ELR (cell line): ENCODE measurements around the gene ALOX5AP.
A peak's percentile ranks its signal among the peaks of the same experiment; 100 is the strongest.
"Not testable (repeated sequence)": the region's sequence is repeated elsewhere in the genome, so short reads cannot be mapped to it uniquely, and the experiment has no call there.

Source experiments
- DNase-seq: peaks from one replicate; pipeline ENCODE4 v3.0.0-alpha.2; 2015; ENCODE audit warnings: low read depth

The ALOX5AP gene

DNA sequence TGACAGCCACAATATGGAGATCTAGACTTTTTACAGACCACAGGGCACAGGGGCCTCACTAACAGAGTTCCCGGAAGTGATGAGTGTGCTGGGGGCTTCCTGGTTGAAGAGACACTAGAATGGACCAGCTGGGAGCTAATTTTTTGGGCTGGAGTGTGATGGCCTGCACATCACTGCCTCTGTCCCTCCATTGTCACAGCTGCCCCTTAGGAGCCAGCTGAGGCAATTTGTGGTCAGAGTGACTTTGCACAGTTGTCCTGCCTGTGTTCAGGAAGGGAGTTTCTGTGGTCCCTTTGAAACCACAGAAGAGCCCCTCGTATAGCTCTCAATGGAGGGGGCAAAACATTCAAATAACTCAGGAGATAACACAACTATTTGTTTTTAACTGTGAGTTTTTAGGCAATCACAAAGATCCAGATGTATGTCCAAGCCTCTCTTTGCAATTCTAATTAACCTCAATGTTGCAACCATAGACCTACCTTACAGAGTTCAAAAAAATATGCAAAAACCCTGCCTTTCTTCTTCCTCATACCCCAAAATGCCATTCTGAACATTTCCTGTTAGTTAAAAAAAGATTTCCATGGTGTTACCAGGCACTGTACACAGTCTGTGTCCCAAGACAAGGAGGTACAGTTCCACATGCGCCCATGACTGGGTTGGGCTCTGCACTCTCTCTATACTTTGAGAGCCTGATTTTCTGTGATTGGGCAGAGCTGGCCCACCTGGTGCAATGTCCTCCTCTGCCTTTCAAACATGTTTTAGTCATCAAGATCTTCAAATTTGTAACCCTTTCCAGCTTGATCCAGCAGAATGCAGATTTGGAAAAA lies 2.4 kb downstream of the ALOX5AP start:
- no peak for DNase-seq

DNA sequence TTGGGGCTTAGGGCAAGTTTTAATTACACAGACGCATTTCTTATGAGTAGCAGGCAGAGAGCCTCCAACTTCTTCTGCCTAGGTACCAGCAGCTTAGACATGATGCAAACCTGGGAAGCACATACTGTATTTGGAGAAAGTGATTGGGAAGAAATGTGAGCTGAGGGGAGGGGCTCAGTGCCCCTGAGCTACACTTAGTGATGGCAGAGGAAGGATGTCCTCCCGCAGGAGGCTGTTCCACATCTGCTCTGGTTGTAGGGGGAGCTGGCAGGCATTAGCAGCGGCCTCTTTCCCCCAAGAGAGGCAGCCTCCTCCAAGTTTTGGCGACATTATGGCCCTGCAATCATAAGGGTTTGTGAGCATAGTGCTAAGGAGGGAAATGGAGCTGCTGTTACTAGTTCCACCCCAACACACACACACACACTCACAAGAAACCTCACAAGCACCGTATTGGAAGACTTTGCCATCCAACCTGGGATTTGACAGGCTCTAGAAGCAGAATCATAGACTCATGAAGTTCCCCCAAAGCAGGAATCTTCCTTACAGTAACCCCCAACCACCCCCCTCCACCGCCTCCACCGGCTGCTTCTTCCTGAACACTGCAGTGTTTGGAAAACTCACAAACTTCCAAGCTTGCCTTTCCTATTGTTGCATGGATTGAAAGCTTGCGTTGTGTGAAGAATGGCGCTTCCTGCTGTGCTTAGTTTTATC lies 3.3 kb downstream of the ALOX5AP start:
- DNase-seq: no peak

DNA sequence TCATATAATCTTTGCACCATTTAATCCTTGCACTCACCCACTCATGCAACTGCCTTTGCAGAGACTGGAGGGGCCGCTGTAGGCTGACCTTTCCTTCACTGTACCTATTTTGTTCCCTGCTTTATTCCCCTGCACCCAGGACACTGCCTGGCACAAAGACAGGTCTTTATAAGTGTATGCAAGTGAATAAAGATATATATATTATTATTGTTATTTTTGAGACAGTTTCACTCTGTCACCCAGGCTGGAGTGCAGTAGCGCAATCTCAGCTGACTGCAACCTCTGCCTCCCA lies 3.8 kb downstream of the ALOX5AP start:
- no peak for DNase-seq

DNA sequence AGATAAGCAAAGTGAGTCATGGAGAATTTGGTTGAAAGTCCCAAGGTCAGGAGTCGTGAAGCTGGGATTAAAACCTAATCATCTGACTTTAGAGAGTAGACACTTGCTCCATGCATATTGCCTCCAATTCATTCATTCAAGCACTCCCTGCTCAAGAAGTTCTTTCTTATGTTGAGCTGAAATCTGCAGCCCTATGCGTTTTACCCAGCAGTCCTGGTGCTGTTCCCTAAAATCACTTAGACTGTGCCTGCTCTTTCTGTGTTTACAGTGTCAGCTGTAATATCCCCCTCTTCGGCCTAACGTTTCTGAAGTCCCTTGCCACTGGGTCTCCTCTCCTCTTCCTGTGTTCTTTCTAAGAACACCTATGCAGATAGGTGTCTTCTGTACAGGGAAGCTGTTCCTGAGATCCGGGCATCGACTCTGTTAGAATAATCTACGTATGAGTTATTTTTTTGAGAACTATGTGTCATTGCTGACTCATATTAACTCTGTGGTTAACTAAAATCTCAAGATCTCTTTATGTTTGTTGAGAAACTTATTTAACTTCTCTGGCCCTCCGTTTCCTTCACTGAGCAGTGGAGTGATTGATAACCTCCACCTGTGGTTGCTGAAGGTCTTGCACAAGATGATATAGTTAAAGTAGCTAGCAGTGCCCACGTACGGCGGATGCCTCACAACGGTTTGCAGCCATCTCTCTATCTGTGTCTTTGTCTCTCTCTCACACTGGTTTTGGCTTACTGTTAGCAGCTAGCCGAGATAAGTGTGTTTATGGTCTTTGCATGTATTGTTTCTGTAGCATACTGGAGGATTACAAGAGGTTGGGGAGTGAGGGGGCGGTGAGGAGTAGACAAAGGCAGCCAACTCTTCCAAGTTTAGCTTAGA lies 4.7 kb downstream of the ALOX5AP start:
- peak; percentile 88 for DNase-seq

DNA sequence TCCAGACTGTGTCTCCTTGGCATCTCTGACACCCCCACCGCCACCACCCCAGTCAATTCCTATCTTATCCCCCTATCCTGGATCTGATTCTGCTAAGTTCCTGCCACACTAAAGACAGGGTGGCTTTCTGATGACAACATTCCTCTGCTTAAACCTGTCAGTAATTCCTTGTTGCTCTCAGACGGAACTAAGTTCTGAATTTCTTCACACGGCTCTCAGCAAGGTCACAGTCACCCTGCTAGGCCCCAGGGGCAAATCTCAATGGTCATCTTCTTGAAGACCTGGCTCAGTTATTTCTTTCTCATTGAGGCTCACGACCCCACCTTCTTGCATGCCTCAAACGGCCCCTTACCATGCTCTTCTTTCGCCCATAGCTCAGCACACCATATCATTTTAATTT lies 7.6 kb downstream of the ALOX5AP start:
- DNase-seq: no peak

DNA sequence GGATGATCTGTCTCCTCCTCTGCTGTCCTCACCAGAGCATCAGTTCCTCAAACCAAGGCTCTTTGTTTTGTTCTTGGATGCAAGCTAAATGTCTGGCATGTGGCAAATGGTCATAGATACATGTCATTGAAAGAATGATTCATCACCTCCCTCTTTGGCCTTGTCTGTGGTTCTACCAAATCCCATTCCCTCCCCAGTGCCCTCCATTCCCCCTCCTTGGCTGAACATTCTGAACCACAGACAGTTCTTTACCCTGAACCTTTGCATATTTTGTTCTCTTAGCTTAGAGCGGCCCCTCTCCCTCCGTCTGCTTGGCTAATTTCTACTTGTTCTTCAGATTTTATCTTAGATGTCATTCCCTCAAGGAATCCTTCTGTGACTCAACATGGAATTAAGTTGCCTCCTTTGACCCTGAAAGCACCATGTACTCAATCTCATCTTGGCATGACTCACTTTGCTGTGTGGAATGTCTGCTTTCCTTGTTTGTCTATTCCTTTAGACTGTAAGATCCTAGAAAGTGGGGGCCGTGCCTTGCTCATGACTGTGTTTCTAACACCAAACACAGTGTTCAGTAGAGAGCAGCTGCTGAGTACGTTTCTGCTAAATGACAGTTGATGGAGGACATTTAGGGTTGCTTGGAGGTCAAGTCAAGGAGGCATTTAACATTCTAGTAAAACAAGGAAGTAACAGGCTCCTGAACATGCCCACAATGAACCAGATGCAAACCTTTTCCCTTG lies 8.1 kb downstream of the ALOX5AP start:
- DNase-seq: peak; percentile 99

DNA sequence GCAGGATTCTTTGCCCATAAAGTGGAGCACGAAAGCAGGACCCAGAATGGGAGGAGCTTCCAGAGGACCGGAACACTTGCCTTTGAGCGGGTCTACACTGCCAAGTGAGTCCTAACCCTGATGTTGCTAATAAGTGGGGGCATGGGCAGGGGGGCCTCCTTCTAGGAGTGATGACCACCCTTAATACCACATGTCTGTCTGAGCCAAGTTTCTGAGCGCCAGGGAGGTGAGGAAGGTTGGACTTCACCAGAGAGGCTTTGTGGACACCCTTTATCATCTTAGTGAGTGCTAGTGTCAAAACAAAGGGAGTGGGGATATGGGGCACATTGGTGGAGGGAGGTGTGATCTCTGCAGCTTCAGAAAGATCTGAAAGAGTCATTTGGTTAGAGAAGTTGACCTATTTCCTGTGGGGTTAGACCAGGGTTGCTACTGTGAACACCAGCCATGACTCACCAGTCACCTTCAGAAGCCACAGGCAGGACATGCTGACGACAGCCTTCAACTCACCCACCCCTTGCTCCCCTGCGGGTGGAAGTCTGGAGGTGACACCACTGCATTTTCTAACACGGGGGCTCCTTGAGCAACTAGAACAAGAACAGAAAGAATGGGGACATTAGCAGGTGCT lies 8.8 kb downstream of the ALOX5AP start:
- DNase-seq: peak; percentile 83

DNA sequence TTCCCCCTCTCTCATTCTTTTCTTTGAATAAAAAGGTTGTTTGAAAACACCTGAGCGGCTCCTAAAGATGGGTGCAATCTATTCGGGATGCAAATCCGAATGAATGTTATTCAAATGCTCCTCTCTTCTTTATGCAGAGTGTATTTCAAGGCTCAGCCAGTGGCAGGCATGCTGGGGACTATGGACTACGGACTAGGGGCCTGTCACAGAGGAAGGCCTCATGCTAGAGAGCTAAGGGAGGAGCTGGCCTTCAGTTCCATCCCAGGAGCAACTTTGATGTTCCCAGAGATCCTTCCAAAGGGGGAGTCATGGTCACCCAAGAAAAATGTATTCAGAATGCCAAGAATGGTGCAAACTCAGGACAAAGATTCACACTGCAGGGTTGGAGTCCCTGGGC lies 9.3 kb downstream of the ALOX5AP start:
- no peak for DNase-seq

DNA sequence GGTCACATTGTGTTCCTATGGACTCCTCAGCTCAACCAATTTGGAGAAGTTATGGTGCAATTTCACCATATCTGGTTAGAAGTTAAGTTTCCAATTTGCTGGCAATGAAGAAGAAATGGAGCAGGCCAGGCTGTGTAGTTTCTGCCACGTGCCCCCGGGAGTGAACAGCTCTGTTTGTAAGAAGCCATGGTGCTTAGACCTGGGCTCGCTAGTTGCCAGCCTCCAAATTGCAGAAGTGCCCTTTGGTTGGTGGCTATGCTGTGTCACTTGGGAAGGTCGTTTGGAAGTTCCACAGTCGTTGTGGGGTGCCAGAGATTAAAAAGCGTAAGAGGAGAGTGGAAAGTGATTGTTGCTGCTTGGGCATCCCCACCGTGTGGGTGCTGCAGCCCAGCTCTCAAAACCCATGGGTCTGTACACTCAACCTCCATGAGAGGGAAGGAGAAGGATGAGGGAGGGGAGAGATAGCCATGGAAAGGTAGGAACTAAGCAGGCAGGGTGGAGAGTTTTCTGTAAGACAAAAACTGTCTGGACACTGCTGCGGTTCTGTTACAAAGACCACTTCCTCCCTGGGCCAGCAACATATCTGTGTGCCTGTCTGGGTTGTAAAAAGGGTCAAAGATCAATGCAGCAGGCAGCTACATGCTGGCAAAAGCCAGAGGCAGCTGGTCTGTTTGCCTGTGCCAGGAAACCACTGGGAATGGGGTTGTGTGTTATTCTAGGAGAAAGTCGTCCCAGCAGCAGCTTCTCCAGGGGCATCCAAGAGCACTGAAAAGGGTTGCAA lies 10.8 kb downstream of the ALOX5AP start:
- DNase-seq: no peak

DNA sequence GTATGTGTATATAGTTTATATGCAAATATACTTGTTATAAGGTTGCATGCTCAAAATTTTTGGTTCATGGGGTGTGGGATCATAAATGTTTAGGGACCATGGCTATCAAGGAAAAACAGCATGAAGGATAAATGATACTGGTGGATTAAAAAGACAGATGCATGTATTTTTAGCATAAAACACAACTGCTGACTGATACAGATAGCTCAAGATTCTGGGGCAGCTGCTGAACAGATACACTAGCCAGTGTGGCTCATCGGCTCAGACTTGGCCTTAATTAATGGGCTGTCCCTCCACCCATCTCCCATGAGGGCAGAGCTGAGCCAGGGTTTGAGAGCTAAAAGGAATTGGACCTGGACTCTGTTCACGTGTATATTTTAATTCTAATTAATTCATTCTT lies 11.4 kb downstream of the ALOX5AP start:
- no peak for DNase-seq

DNA sequence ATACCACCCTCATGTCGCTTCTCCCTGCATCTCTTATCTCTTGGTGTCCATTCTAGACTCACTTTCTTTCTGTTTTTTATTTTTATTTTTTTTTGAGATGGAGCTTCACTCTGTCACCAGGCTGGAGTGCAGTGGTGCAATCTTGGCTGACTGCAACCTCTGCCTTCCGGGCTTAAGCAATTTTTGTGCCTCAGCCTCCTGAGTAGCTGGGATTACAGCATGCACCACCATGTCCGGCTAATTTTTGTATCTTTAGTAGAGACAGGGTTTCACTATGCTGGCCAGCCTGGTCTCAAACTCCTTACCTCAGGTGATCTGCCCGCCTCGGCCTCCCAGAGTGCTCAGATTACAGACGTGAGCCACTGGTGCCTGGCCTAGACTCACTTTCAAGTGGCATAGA lies 12.5 kb downstream of the ALOX5AP start:
- not testable (repeated sequence) for DNase-seq

DNA sequence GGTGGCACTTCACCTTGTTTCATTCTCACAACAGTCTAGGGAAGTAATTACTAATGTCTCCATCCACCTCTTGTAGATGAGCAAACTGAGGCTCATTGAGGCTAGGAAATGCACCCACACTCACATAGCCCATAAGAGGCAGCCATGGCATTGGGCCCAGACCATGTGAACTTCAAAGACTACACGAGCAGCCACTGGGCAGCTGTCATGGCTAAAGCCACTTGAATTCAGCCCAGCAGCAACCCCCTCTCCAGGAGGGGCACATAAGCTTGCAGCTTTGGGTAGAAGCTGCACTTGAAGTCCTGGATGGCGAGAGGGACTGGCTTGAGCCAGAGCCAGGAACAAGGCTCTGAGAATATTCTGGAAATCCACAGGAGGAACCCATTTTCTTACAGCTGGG lies 13.4 kb downstream of the ALOX5AP start:
- no peak for DNase-seq

DNA sequence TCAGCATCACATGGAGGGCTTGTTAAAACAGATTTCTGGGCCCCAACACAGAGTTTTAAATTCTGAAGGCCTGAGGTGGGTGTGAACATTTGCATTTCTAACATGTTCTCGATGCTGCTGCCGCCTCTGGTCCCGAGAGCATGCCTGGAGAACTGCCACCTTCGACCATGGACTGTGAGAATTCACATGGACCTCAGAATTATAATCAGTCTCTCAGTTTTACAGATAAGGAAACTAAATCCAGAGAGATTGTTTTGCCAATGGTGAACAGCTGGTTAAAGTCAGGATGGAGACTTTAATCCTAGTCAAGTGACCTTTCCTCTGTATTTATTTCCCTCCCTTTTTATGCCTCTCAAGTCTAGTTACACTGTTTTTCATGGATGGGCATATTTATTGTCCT lies 14.7 kb downstream of the ALOX5AP start:
- DNase-seq: no peak

DNA sequence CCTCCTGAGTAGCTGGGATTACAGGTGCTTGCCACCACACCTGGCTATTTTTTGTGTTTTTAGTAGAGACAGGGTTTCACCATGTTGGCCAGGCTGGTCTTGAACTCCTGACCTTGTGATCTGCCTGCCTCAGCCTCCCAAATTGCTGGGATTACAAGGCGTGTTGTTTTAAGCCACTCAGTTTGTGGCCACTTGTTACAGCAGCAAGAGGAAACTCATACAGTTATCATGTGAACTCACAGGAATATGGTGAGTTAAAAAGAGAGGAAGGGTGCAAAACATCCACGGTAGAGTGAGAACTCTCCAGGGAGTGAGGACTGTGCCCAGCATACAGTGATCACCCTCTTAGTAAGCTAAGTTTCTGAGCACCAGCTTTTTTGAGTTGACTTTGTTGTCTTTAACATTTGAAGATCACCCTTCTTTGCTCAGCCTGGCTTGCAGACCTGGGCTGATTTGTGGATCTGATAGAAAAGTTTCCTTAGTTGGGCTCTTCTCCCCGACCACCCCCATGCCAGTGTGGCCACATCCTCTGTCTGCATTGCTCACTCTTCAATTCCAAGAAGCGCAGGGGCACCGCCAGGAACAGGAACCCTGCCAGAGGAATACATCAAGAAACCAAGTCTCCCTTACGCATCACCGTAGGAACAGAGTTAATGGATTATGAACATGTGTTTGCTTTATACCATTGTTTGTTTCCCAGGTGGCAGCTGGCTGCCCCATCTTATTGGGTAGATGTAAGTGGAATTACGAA lies 16.0 kb downstream of the ALOX5AP start:
- no peak for DNase-seq

DNA sequence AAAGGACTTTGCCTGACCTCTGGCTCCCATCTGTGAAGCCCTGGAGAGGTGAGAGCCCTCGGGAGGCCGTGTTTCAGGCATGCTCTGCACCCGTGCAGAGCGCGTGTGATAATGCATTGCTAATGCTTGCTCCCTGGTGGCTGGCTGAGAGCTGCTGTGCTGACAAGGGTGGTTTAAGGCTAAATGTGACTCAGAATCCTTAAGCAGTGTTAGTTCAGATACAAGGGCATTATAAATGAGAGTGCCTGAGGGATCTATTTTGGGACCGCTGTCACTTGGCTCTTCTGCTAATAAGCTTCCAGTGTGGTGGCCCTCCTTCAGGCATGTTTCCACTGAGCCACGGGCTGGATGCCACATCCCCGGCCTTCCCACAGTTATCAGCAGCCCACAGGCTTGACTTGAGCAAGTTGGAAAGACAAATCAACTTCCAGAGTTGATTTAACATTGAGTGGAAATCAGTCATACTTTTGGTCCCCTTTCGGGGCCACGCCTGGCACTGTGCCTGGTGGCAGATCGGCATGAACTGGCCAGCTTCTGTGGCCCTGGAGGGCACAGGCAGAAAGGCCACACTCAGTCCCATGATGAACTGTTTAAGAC lies 17.0 kb downstream of the ALOX5AP start:
- DNase-seq: peak; percentile 38

DNA sequence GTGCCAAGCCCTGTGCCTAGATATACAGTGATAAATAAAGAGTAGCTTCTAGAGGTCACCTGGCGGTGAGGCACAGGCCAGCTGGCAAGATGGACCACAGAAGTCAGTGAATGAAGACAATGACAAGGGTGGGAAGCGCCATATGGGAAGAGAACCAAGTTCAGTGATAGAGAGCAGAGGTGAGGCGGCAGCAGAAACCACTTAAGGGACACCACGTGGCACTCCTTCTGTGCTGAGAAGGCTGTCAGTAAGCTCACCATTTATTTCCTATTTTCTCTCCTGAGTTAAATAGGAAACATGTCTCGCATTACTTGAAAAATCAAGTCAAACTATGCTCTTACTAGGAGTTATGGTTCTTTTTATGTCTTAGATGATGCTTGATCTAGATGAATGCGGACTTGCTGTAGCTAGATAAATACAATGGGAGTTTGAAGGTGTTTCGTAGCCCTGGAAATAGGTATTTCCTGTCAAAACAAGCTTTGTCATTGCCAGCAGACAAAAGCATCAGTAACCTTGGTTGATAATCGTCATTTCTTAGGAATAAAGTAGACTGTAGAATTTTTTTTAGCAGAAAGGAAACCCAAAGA lies 17.8 kb downstream of the ALOX5AP start:
- DNase-seq: no peak

DNA sequence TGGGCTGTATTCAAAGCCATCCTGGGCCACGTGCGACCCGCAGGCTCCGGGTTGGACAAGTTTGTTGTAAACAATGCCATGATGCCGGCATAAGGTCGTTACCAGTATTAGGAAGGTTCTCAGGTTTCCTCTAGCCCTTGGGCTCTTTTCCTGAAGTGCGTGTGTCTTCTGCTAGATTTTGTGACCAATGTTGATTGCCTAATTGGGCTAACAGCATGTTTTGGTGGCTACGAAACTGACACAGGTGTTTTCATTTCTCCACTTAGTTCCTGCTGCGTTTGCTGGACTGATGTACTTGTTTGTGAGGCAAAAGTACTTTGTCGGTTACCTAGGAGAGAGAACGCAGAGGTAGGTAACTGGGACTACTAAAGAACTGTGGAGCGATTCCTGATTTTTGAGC lies 20.3 kb downstream of the ALOX5AP start:
- no peak for DNase-seq

DNA sequence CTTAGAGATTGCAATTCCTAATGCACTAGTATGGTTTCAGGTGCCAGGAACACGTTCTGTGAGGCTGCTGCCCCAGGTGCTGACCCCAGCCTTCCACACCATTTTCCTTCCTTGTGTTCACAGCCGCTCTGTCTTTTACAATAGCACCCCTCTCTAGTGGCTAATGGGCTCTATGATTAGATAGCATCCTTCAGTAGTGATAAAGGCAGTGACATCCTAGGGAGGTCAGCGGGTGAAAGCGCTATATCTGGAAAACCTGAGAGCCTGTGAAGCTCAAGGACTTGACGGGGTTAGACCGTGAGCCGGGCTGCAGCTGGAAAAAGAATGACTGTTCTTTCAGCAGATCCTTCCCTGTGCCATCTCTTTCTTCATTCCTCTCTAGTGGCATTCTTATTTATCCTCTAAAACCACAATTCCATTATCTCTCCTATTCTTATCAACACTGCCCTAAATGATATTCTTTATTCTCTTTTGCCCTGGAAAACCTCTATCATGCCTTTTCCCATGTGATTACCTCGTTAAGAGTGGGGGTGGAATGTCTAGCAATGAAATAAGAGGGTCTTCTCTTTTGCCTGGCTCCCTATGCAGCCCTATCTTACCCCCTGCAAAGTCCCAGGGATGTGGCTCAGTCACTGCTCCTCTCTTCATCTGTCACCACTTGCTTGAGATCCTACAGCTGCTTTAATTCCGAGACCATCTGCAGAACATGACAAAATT lies 21.8 kb downstream of the ALOX5AP start:
- DNase-seq: no peak

DNA sequence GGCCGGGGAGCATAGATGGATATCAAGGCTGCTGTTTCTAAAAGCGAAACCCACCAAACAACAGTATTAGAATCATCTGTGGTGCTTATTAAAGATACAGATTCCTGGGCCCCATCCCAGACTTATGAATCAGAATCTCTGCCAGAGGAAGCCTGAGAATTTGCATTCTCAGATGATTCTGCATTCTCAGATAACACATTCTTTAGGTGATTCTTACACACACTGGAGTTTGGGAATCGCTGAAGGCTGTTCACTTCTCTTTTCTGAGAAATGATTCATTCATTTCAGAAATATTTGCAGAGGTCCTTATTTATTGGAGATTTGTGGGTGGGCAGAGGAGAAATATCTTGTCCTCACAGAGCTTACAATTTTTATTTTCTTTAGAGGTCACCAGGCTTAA lies 24.4 kb downstream of the ALOX5AP start:
- peak; percentile 26 for DNase-seq
